Calu3 (cell line): Measurements from ENCODE around the gene SLC38A1. TPM values are rescaled to one million over a fixed set of nuclear protein-coding genes. Genes with fewer than 3 reads are reported as not detected.

Source experiments
- BruUV-seq: library from RNA; stranded (reverse); fragments of 400-500 nt; replicated peaks from 2 replicates; lab custom pipeline; 2021; lab: Mats Ljungman, UMichigan
- CTCF ChIA-PET: fragments of 300-600 bp; sonication (Branson Sonifier 250); formaldehyde crosslinking; loops from one replicate; lab custom pipeline; 2022; ENCODE audit warnings: antibody characterized with exemption; lab: Charles Lee
- DNase-seq: peaks from one replicate; pipeline ENCODE4 v3.0.0; 2022
- H3K27ac Mint-ChIP-seq: one replicate; pipeline ENCODE4 v1.8.0; 2022; ENCODE audit warnings: mixed read lengths; ENCODE audit not compliant: unreplicated experiment
- H3K27me3 Mint-ChIP-seq: one replicate; pipeline ENCODE4 v1.8.0; 2022; ENCODE audit warnings: mixed read lengths; ENCODE audit not compliant: unreplicated experiment
- H3K36me3 Mint-ChIP-seq: one replicate; pipeline ENCODE4 v1.8.0; 2022; ENCODE audit warnings: mild to moderate bottlenecking, moderate library complexity, mixed read lengths; ENCODE audit not compliant: insufficient read depth, unreplicated experiment
- H3K4me1 Mint-ChIP-seq: one replicate; pipeline ENCODE4 v1.8.0; 2022; ENCODE audit warnings: mild to moderate bottlenecking, low read depth, mixed read lengths; ENCODE audit not compliant: unreplicated experiment
- H3K4me3 Mint-ChIP-seq: one replicate; pipeline ENCODE4 v1.8.0; 2022; ENCODE audit warnings: mild to moderate bottlenecking, low read depth, moderate library complexity, mixed read lengths; ENCODE audit not compliant: unreplicated experiment
- H3K9me3 Mint-ChIP-seq: one replicate; pipeline ENCODE4 v1.8.0; 2022; ENCODE audit warnings: low read depth, mixed read lengths; ENCODE audit not compliant: unreplicated experiment
- CTCF ChIP-seq: fragments of 200-600 bp; IDR thresholded peaks from one replicate; pipeline ENCODE4 v1.8.0; 2022; ENCODE audit warnings: antibody characterized with exemption; ENCODE audit not compliant: unreplicated experiment
- intact Hi-C: fragments of 100-400 bp; cut with micrococcal nuclease; formaldehyde crosslinking; loops from one replicate; pipeline ENCODE4 v1.10.0; 2022; ENCODE audit not compliant: unreplicated experiment
- total RNA-seq: library from RNA; stranded (reverse); gene quantifications from 2 replicates; pipeline ENCODE4 v1.2.3, GENCODE V29; 2022

Gene SLC38A1
- total RNA-seq, 1 experiment from 2014 or later = 132 TPM

DNA sequence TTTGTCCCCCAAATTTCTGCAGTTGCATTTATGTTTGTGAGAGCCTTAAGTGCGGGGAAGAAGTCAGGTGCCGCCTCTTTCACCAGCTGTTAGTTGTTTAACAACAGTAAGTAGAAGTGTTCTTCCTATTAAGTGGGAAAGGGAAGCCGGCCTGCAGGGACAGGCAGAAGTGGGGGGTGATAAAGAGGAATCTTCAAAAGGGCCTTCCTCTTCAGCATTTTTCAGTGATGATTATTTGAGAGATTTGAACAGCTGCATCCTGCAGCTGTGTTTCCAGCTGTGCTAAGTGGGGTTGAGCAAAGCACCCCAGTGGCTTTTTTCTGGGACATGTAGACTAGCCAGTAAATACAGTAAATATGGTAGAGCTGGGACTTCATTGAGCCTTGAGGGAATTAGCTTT lies 32.1 kb upstream of the SLC38A1 start:
- Mint-ChIP-seq H3K4me3 (no peak overlapping the region), H3K36me3 (no peaks in the 10 kb centered on the region), H3K4me1 (no peaks in the 10 kb centered on the region), H3K27ac (no peak overlapping the region), H3K27me3 (no peaks in the 10 kb centered on the region), H3K9me3 (no peaks in the 10 kb centered on the region)
- CTCF ChIA-PET = no interaction called here
- no TSS peak for BruUV-seq
- no peak for DNase-seq
- intact Hi-C loops = no loop called here
- no peak for TF ChIP-seq CTCF

GRCh38 chr12:46299851-46300250 lies 31.0 kb upstream of the SLC38A1 start:
- CTCF ChIA-PET = no interaction called here
- H3K27ac Mint-ChIP-seq = no peak overlapping the region
- H3K27me3 Mint-ChIP-seq = no peaks in the 10 kb centered on the region
- H3K4me1 Mint-ChIP-seq = no peaks in the 10 kb centered on the region
- TF ChIP-seq CTCF = no peak
- intact Hi-C loops = no loop called here
- no peak for DNase-seq
- H3K36me3 Mint-ChIP-seq = no peaks in the 10 kb centered on the region
- no peak overlapping the region for H3K4me3 Mint-ChIP-seq
- no TSS peak for BruUV-seq
- no peaks in the 10 kb centered on the region for H3K9me3 Mint-ChIP-seq

DNA sequence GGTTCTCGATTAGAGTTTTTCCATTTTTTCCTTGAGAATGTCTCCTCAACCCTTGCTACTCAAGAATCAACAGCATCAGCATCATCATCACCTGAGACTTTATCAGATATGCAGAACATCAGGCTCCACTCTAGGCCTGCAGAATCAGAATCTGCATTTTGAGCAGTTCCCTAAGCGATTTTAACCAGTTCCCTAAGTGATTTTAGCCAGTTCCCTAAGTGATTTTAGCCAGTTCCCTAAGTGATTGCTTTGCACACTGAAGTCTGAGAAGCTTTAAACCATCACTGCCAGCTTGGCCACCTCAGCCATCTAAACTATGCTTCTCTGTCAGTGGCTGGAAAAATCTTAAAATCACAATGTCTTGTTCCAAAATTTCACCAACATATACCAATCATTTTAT lies 29.4 kb upstream of the SLC38A1 start:
- no peaks in the 10 kb centered on the region for H3K4me1 Mint-ChIP-seq
- DNase-seq = no peak
- CTCF ChIA-PET = no interaction called here
- intact Hi-C loops = no loop called here
- BruUV-seq = no TSS peak
- H3K27ac Mint-ChIP-seq = no peak overlapping the region
- H3K27me3 Mint-ChIP-seq = no peaks in the 10 kb centered on the region
- no peak overlapping the region for H3K4me3 Mint-ChIP-seq
- H3K9me3 Mint-ChIP-seq = no peaks in the 10 kb centered on the region
- no peaks in the 10 kb centered on the region for H3K36me3 Mint-ChIP-seq
- no peak for TF ChIP-seq CTCF

DNA sequence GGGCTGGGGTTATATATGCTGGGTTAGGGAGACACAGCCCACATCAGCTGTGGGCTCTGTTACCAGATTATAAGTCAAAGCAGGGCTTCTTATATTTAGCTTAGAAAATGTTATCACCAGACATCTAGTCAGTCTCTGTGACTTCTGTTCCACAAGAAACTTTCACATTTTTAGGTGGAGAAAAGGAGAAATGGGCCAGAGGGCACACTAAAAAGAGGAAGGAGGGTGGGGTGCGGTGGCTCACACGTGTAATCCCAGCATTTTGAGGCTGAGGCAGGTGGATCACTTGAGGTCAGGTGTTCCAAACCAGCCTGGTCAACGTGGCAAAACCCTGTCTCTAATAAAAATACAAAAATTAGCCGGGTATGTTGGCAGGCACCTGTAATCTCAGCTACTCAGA lies 28.0 kb upstream of the SLC38A1 start:
- no peak for TF ChIP-seq CTCF

More for the DNA sequence above, 28.0 kb upstream of the SLC38A1 start:
- H3K27ac Mint-ChIP-seq = no peak overlapping the region
- H3K9me3 Mint-ChIP-seq = peaks cover 1% of the 10 kb centered on the region
- H3K36me3 Mint-ChIP-seq = no peaks in the 10 kb centered on the region
- CTCF ChIA-PET = no interaction called here
- no peak overlapping the region for H3K4me3 Mint-ChIP-seq
- BruUV-seq = no TSS peak
- H3K4me1 Mint-ChIP-seq = no peaks in the 10 kb centered on the region
- no peak for DNase-seq
- no peaks in the 10 kb centered on the region for H3K27me3 Mint-ChIP-seq
- intact Hi-C loops = no loop called here
